Measurements from ENCODE around the gene SDCBP2.

Gene SDCBP2

GRCh38 chr20:1307171-1307570, 21.8 kb downstream of the SDCBP2 start:
- DNase-seq, result no peak
- TF ChIP-seq GATA1 (IDR thresholded peaks at IDR 0.05; ENCODE audit: low read depth, low read length) (no peak), POLR2A (IDR thresholded peaks at IDR 0.05; ENCODE audit: low read length) (no peak)

- TF ChIP-seq GATA1 (IDR thresholded peaks at IDR 0.05; ENCODE audit: low read depth, low read length) (no peak), POLR2A (IDR thresholded peaks at IDR 0.05; ENCODE audit: low read length) (no peak)
- no peak for DNase-seq
Measured at GRCh38 chr20:1306316-1307135, 22.4 kb downstream of the SDCBP2 start.

- TF ChIP-seq POLR2A (IDR thresholded peaks at IDR 0.05; ENCODE audit: low read length) (no peak), GATA1 (IDR thresholded peaks at IDR 0.05; ENCODE audit: low read depth, low read length) (no peak)
- no peak for DNase-seq
Measured at GRCh38 chr20:1305712-1306111, 23.2 kb downstream of the SDCBP2 start.

GRCh38 chr20:1304710-1305515, 24.0 kb downstream of the SDCBP2 start:
- TF ChIP-seq GATA1 (IDR thresholded peaks at IDR 0.05; ENCODE audit: low read depth, low read length) (no peak), POLR2A (IDR thresholded peaks at IDR 0.05; ENCODE audit: low read length) (no peak)
- no peak for DNase-seq

GRCh38 chr20:1302685-1303541, 26.0 kb downstream of the SDCBP2 start:
- TF ChIP-seq GATA1 (IDR thresholded peaks at IDR 0.05; ENCODE audit: low read depth, low read length) (no peak), POLR2A (IDR thresholded peaks at IDR 0.05; ENCODE audit: low read length) (no peak)
- no peak for DNase-seq

- peak in 1 of 2 experiments; percentile 5 for DNase-seq
- TF ChIP-seq POLR2A (IDR thresholded peaks at IDR 0.05; ENCODE audit: low read length), result no peak
- no peak for TF ChIP-seq GATA1 (IDR thresholded peaks at IDR 0.05; ENCODE audit: low read depth, low read length)
Measured at GRCh38 chr20:1301031-1301529, 27.9 kb downstream of the SDCBP2 start.

GRCh38 chr20:1300083-1300840, 28.7 kb downstream of the SDCBP2 start:
- no peak for DNase-seq
- no peak for TF ChIP-seq POLR2A (IDR thresholded peaks at IDR 0.05; ENCODE audit: low read length)
- TF ChIP-seq GATA1 (IDR thresholded peaks at IDR 0.05; ENCODE audit: low read depth, low read length), result no peak

- TF ChIP-seq POLR2A (IDR thresholded peaks at IDR 0.05; ENCODE audit: low read length), result no peak
- no peak for TF ChIP-seq GATA1 (IDR thresholded peaks at IDR 0.05; ENCODE audit: low read depth, low read length)
- peak; percentile 12 to 23 for DNase-seq
Measured at GRCh38 chr20:1299522-1299921, 29.4 kb downstream of the SDCBP2 start.

GRCh38 chr20:1298888-1299511, 29.9 kb downstream of the SDCBP2 start:
- TF ChIP-seq GATA1 (IDR thresholded peaks at IDR 0.05; ENCODE audit: low read depth, low read length) (no peak), POLR2A (IDR thresholded peaks at IDR 0.05; ENCODE audit: low read length) (no peak)
- DNase-seq, result no peak

- no peak for DNase-seq
Measured at GRCh38 chr20:1298166-1298565, 30.8 kb downstream of the SDCBP2 start.

GRCh38 chr20:1297486-1297885, 31.5 kb downstream of the SDCBP2 start:
- no peak for TF ChIP-seq GATA1 (IDR thresholded peaks at IDR 0.05; ENCODE audit: low read depth, low read length)
- no peak for TF ChIP-seq POLR2A (IDR thresholded peaks at IDR 0.05; ENCODE audit: low read length)
- DNase-seq, result no peak

More at GRCh38 chr20:1298166-1298565, 30.8 kb downstream of the SDCBP2 start:
- TF ChIP-seq GATA1 (IDR thresholded peaks at IDR 0.05; ENCODE audit: low read depth, low read length) (no peak), POLR2A (IDR thresholded peaks at IDR 0.05; ENCODE audit: low read length) (no peak)

GRCh38 chr20:1296922-1297321, 32.0 kb downstream of the SDCBP2 start:
- no peak for TF ChIP-seq POLR2A (IDR thresholded peaks at IDR 0.05; ENCODE audit: low read length)
- no peak for TF ChIP-seq GATA1 (IDR thresholded peaks at IDR 0.05; ENCODE audit: low read depth, low read length)
- no peak for DNase-seq
